T-helper 2 cell treated with Interferon-gamma antibody and Interleukin-4, amounts not matched to agents 5 μg/mL and 100 μg/mL, for 36 hours (primary cell): ENCODE results near the gene ENTPD8.
"Not testable (repeated sequence)": the region's sequence is repeated elsewhere in the genome, so short reads cannot be mapped to it uniquely, and the experiment has no call there.

Source experiments
- DNase-seq: peaks from one replicate; pipeline ENCODE4 v3.0.0; 2021; ENCODE audit warnings: low spot score
- H3K27ac Mint-ChIP-seq: one replicate; pipeline ENCODE4 v1.8.0; 2021; ENCODE audit warnings: mild to moderate bottlenecking, mixed read lengths
- H3K27me3 Mint-ChIP-seq: one replicate; pipeline ENCODE4 v1.8.0; 2021; ENCODE audit warnings: low read depth, mixed read lengths
- H3K36me3 Mint-ChIP-seq: one replicate; pipeline ENCODE4 v1.8.0; 2021; ENCODE audit warnings: low read depth, mixed read lengths
- H3K4me1 Mint-ChIP-seq: one replicate; pipeline ENCODE4 v1.8.0; 2021; ENCODE audit warnings: low read depth, mixed read lengths
- H3K4me3 Mint-ChIP-seq: one replicate; pipeline ENCODE4 v1.8.0; 2022; ENCODE audit warnings: mild to moderate bottlenecking, moderate library complexity, mixed read lengths
- H3K9me3 Mint-ChIP-seq: one replicate; pipeline ENCODE4 v1.8.0; 2021; ENCODE audit warnings: mixed read lengths

The ENTPD8 gene

GRCh38 chr9:137480686-137481683 is 39.8 kb upstream of the ENTPD8 start:
- Mint-ChIP-seq H3K27me3 (no peaks in the 10 kb centered on the region), H3K4me3 (no peak overlapping the region), H3K27ac (no peak overlapping the region), H3K36me3 (no peaks in the 10 kb centered on the region), H3K9me3 (peaks cover 5% of the 10 kb centered on the region), H3K4me1 (peaks cover 7% of the 10 kb centered on the region)
- no peak for DNase-seq

DNA sequence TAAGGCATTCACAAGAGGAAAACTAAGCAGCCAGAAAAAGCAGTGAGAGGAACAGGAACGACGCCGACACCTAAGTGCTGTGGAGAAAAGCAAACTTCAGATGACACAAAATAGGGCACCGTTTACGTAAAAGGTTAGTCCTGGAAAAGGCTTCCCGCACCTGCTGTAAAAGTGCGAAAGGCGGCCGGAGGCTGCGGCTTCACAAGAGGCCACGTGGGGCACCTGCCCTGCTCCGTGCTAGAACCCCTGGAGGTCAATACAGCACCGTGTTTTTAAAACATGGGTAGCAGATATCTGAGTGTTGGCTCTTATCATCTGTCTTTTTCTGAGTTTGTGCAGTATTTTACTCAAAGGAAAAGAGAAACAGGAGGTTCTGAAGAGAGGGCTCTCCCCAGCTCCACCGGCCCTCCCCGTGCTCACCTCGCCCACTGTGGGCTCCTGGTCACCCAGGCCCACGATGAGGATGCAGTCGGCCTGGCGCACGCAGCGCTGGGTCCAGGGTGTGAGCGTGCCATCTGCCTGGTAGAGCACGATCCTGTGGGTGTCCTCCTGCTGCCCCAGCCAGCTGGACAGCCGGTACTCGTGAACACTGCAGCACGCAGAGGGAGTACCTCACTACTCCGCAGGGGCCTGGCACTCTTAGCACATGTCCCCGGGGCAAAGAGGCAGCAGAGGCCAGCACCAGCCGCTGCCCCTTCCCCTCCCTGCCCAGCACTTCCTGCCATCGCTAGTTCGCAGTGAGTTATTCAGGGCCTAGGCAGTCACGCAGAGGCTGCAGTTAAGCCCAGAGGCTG is 38.9 kb upstream of the ENTPD8 start:
- H3K27ac Mint-ChIP-seq, result no peak overlapping the region
- DNase-seq, result no peak
- H3K36me3 Mint-ChIP-seq, result no peaks in the 10 kb centered on the region
- peaks cover 11% of the 10 kb centered on the region for H3K9me3 Mint-ChIP-seq
- H3K4me1 Mint-ChIP-seq, result peaks cover 7% of the 10 kb centered on the region
- H3K27me3 Mint-ChIP-seq, result no peaks in the 10 kb centered on the region
- no peak overlapping the region for H3K4me3 Mint-ChIP-seq

GRCh38 chr9:137478962-137479861 is 38.1 kb upstream of the ENTPD8 start:
- H3K36me3 Mint-ChIP-seq, result no peaks in the 10 kb centered on the region

DNA sequence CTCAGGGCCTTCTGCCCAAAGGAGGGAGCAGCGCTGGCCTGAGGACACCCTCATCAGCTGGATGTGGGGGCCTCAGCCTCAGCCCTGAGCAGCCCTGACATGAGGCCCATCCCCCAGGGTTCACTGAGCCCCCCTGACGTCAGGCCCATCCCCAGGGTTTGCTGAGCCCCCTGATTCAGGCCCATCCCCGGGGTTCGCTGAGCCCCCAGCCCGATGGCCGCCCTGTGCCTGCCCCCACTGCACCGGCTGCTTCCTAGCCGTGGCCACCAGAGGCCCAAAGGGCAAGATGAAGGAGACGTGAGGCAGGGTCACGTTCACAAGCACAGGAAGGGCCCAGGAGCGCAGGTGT is 37.4 kb upstream of the ENTPD8 start:
- Mint-ChIP-seq H3K4me3 (no peak overlapping the region), H3K9me3 (peaks cover 18% of the 10 kb centered on the region), H3K27ac (no peak overlapping the region), H3K27me3 (no peaks in the 10 kb centered on the region), H3K4me1 (peaks cover 7% of the 10 kb centered on the region), H3K36me3 (peaks cover 1% of the 10 kb centered on the region)
- no peak for DNase-seq

More at GRCh38 chr9:137478962-137479861, 38.1 kb upstream of the ENTPD8 start:
- H3K4me3 Mint-ChIP-seq, result no peak overlapping the region
- peaks cover 7% of the 10 kb centered on the region for H3K4me1 Mint-ChIP-seq
- no peak for DNase-seq
- no peak overlapping the region for H3K27ac Mint-ChIP-seq
- H3K27me3 Mint-ChIP-seq, result no peaks in the 10 kb centered on the region
- H3K9me3 Mint-ChIP-seq, result peaks cover 14% of the 10 kb centered on the region

DNA sequence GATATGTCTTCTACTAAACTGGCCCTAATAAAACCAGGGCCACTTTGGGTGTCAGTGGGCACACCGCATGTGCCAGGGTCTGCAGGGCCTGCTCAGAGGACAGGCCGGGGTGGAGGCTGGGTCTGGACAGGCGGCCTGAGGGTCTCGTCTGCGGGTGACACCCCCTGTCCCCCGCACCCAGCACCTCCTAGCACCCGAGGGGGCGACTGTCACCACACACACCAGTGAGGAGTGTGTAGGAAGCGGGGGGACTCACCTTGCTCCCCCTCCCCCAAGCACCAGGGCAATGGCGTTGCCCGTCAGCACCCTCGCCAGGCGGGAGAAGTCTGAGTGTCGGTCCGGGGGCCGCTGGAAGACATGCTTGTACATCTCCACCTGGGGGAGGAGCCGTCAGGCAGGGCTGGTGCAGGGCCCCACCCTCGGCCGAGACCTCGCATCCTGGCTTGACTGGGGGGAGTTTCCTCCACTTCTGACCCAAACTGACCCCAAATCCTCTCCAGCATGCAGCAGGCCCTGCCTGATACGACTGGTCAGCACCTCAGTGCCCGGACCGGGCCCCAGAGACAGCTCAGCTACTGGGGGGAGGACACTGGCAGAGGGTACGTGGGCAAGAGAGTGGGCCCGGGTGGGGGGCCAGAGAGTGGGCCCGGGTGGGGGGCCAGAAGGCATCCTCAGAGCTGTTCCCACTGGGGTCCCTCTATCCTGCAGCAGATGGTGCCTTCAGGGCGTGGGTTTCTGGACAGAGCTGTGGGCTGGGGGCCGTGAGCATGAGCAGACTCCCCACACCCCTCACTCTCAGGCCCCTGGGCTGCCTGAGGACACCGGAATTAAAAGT is 36.8 kb upstream of the ENTPD8 start:
- H3K36me3 Mint-ChIP-seq, result peaks cover 5% of the 10 kb centered on the region
- H3K4me3 Mint-ChIP-seq, result no peak overlapping the region
- H3K27ac Mint-ChIP-seq, result no peak overlapping the region
- DNase-seq, result no peak
- peaks cover 7% of the 10 kb centered on the region for H3K4me1 Mint-ChIP-seq
- H3K9me3 Mint-ChIP-seq, result peaks cover 24% of the 10 kb centered on the region
- no peaks in the 10 kb centered on the region for H3K27me3 Mint-ChIP-seq

DNA sequence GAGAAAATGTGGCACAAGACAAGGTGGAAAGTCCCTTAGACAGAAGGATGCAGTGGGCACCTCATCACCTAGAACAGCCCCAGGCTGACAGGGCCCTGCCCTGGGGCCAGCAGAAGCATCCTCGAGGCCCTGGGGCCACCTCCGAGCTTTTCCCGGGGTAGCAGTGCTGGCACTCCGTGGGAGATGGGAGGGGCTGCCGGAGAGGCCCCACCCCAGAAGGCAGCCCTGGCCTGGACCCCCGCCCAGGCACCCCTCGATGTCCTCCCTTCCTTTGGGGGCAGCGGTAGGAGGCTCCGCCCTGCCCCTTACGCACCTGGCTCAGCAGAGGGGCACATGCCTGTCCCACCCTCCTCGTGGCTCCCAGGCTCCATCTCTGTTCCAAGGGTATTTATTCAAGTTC is 35.7 kb upstream of the ENTPD8 start:
- peaks cover 7% of the 10 kb centered on the region for H3K36me3 Mint-ChIP-seq
- H3K27ac Mint-ChIP-seq, result no peak overlapping the region
- H3K4me3 Mint-ChIP-seq, result no peak overlapping the region
- no peak for DNase-seq
- H3K9me3 Mint-ChIP-seq, result peaks cover 27% of the 10 kb centered on the region
- no peaks in the 10 kb centered on the region for H3K27me3 Mint-ChIP-seq
- H3K4me1 Mint-ChIP-seq, result peaks cover 2% of the 10 kb centered on the region

DNA sequence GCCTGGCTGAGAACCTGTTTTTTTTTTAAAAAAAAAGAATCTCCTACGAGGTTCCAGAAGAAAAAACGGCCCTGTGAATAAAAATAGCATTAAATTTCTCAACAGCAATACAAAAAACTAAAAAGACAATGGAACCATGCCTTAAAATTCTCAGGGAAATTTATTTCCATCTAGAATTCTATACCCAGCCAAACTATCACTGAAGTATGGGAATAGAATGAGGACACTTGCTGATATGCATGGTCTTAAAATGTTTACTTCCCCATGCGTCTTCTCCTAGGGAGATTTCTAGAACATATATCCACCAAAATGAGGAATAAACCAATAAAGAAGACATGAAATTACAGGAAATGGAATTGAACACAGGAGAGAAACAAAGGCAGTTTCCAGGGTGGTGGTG is 34.5 kb upstream of the ENTPD8 start:
- no peak overlapping the region for H3K4me3 Mint-ChIP-seq
- no peak for DNase-seq

GRCh38 chr9:137474271-137474670 is 33.1 kb upstream of the ENTPD8 start:
- DNase-seq, result no peak
- H3K27ac Mint-ChIP-seq, result no peak overlapping the region
- H3K4me1 Mint-ChIP-seq, result peaks cover 5% of the 10 kb centered on the region
- H3K27me3 Mint-ChIP-seq, result peaks cover 8% of the 10 kb centered on the region
- H3K4me3 Mint-ChIP-seq, result no peak overlapping the region
- peaks cover 31% of the 10 kb centered on the region for H3K9me3 Mint-ChIP-seq
- H3K36me3 Mint-ChIP-seq, result peaks cover 7% of the 10 kb centered on the region

More for the DNA sequence above, 34.5 kb upstream of the ENTPD8 start:
- Mint-ChIP-seq H3K27ac (no peak overlapping the region), H3K4me1 (peaks cover 2% of the 10 kb centered on the region), H3K36me3 (peaks cover 7% of the 10 kb centered on the region), H3K27me3 (peaks cover 2% of the 10 kb centered on the region), H3K9me3 (peaks cover 31% of the 10 kb centered on the region)

- peaks cover 24% of the 10 kb centered on the region for H3K9me3 Mint-ChIP-seq
- peak overlapping the region; percentile 3 for H3K4me3 Mint-ChIP-seq
- H3K4me1 Mint-ChIP-seq, result peaks cover 8% of the 10 kb centered on the region
- no peak overlapping the region for H3K27ac Mint-ChIP-seq
- H3K27me3 Mint-ChIP-seq, result peaks cover 15% of the 10 kb centered on the region
- DNase-seq, result no peak
- H3K36me3 Mint-ChIP-seq, result peaks cover 7% of the 10 kb centered on the region
Measured at GRCh38 chr9:137470785-137471184, 29.6 kb upstream of the ENTPD8 start.

GRCh38 chr9:137467896-137468295 is 26.7 kb upstream of the ENTPD8 start:
- peaks cover 15% of the 10 kb centered on the region for H3K27me3 Mint-ChIP-seq
- H3K9me3 Mint-ChIP-seq, result peaks cover 6% of the 10 kb centered on the region
- peaks cover under 1% of the 10 kb centered on the region for H3K36me3 Mint-ChIP-seq
- peaks cover 8% of the 10 kb centered on the region for H3K4me1 Mint-ChIP-seq
- no peak overlapping the region for H3K4me3 Mint-ChIP-seq
- no peak overlapping the region for H3K27ac Mint-ChIP-seq
- no peak for DNase-seq

DNA sequence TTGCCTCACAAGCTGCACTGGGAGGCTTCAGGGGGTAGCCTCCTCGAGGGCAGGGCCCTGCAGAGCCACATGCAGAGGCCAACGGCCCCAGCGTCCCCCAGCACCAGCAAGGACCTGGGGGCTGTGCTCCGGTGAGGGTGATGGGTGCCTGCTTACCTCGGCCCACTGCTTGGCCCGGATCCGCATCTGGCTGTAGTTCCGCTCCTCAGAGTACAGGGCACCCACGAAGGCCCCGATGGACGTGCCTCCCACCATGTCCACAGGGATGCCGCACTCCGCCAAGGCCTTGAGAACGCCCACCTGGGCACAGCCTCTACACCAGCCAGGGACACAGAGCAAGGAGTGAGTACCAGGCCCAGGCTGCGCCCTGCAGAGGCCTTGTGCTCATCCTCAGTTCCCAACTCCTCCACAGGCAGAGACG is 26.0 kb upstream of the ENTPD8 start:
- peaks cover 4% of the 10 kb centered on the region for H3K9me3 Mint-ChIP-seq
- H3K4me3 Mint-ChIP-seq, result no peak overlapping the region
- H3K27me3 Mint-ChIP-seq, result peaks cover 15% of the 10 kb centered on the region
- H3K4me1 Mint-ChIP-seq, result peaks cover 8% of the 10 kb centered on the region
- no peak overlapping the region for H3K27ac Mint-ChIP-seq
- H3K36me3 Mint-ChIP-seq, result no peaks in the 10 kb centered on the region
- DNase-seq, result no peak

DNA sequence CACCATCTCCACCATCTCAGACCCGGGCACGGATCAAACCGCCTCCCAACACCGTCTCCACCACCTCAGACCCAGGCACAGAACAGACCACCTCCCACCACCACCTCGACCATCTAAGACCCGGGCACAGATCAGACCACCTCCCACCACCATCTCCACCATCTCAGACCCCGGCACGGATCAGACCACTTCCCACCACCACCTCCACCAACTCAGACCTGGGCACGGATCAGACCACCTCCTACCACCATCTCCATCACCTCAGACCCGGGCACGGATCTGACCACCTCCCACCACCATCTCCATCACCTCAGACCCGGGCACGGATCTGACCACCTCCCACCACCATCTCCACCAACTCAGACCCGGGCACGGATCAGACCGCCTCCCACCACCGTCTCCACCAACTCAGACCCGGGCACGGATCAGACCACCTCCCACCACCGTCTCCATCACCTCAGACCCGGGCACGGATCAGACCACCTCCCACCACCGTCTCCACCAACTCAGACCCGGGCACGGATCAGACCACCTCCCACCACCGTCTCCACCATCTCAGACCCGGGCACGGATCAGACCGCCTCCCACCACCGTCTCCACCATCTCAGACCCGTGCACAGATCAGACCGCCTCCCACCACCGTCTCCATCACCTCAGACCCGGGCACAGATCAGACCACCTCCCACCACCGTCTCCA is 25.4 kb upstream of the ENTPD8 start:
- not testable (repeated sequence) for H3K4me3 Mint-ChIP-seq, DNase-seq, H3K9me3 Mint-ChIP-seq, H3K27ac Mint-ChIP-seq, H3K4me1 Mint-ChIP-seq, H3K36me3 Mint-ChIP-seq
- peaks cover 15% of the 10 kb centered on the region for H3K27me3 Mint-ChIP-seq
